ENCODE results near the gene LTF. TPM values are rescaled to one million over a fixed set of nuclear protein-coding genes. Genes with fewer than 3 reads are reported as not detected.
"Not testable (repeated sequence)": the region's sequence is repeated elsewhere in the genome, so short reads cannot be mapped to it uniquely, and the experiment has no call there.

Gene LTF
- total RNA-seq, 1 donor from 2014 or later, result 14.3 TPM

DNA sequence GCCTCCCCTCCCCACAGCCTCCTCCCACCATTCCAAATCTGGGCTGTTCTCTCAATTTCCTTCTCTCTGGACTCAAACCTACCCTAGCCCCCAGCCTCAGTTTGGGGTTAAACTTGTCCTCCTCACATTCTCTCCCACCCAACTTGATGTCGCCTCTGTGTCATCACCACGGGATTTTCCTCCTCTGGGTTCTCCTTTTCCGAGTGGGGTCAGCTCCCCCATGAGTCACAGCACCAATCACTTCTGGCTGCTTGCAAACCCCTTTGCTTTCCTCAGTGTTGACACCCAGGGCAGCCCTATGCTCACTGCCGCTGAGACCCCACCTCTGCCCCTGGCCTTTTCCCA is 58.3 kb downstream of the LTF start:
- peaks cover 8% of the 10 kb centered on the region for H3K36me3 ChIP-seq
- peaks cover 44% of the 10 kb centered on the region for H3K4me1 ChIP-seq
- H3K27me3 ChIP-seq, result no peaks in the 10 kb centered on the region
- TF ChIP-seq, protein P1, sequence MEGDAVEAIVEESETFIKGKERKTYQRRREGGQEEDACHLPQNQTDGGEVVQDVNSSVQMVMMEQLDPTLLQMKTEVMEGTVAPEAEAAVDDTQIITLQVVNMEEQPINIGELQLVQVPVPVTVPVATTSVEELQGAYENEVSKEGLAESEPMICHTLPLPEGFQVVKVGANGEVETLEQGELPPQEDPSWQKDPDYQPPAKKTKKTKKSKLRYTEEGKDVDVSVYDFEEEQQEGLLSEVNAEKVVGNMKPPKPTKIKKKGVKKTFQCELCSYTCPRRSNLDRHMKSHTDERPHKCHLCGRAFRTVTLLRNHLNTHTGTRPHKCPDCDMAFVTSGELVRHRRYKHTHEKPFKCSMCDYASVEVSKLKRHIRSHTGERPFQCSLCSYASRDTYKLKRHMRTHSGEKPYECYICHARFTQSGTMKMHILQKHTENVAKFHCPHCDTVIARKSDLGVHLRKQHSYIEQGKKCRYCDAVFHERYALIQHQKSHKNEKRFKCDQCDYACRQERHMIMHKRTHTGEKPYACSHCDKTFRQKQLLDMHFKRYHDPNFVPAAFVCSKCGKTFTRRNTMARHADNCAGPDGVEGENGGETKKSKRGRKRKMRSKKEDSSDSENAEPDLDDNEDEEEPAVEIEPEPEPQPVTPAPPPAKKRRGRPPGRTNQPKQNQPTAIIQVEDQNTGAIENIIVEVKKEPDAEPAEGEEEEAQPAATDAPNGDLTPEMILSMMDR (IDR thresholded peaks at IDR 0.05), result no peak
- intact Hi-C loops (cut with DNase I), result no loop called here
- no peaks in the 10 kb centered on the region for H3K9me3 ChIP-seq
- DNase-seq, result peak; percentile 71
- peak overlapping the region; percentile 93 for H3K27ac ChIP-seq
- peak; percentile 38 for ATAC-seq
- peak overlapping the region; percentile 52 for H3K4me3 ChIP-seq

DNA sequence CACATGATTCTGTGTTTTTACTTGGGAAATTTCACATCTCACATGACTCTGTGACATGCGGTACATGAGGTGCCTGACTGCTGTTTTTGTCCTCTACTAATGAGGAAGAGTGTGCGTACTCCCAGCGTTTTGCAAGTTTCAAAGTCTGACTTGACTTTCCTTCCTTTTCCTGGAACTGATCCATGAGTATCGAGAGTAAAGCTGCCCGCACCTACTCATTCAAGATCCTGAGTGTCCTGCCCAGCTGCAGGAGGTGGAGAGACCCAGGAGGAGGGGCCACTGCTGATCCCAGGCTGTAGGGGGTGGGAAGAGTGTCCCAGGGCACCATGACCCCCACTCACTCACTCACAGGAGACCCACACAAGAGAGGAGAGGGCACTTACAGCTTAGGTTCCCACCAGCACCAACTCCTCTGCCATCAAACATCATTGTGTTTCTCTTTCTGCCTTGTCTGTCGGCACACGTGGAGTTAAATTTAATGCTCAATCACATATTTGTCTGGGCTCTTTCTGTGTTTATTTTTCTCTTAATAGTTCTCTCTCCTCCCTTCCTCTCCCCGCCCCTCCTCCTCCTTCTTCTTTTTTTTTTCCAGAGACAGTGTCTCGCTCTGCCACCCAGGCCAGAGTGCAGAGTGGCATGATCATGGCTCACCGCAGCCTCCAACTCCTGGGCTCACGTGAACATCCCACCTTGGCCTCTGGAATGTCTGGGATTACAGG is 59.2 kb downstream of the LTF start:
- intact Hi-C loops (cut with DNase I), result no loop called here
- Histone ChIP-seq H3K36me3 (peaks cover 8% of the 10 kb centered on the region), H3K27me3 (no peaks in the 10 kb centered on the region), H3K9me3 (no peaks in the 10 kb centered on the region), H3K4me1 (peaks cover 40% of the 10 kb centered on the region), H3K4me3 (peak overlapping the region; percentile 52), H3K27ac (peak overlapping the region; percentile 93)
- DNase-seq, result peak; percentile 82
- TF ChIP-seq, protein P1 (IDR thresholded peaks at IDR 0.05), result no peak
- ATAC-seq, result peak; percentile 76

DNA sequence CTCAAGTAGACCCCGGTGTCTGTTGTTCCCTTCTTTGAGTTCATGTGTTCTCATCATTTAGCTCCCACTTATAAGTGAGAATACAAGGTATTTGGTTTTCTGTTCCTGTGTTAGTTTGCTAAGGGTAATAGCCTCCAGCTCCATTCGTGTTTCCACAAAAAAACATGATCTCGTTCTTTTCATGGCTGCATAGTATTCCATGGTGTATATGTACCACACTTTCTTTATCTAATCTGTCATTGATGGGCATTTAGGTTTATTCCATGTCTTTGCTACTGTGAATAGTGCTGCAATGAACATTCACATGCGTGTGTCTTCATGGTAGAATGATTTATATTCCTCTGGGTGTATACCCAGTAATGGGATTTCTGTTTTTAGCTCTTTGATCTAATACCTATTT is 61.8 kb downstream of the LTF start:
- H3K4me1 ChIP-seq, result peaks cover 41% of the 10 kb centered on the region
- DNase-seq; ATAC-seq; H3K36me3 ChIP-seq; H3K9me3 ChIP-seq; intact Hi-C loops (cut with DNase I); H3K27ac ChIP-seq; H3K4me3 ChIP-seq; H3K27me3 ChIP-seq: not testable (repeated sequence)

DNA sequence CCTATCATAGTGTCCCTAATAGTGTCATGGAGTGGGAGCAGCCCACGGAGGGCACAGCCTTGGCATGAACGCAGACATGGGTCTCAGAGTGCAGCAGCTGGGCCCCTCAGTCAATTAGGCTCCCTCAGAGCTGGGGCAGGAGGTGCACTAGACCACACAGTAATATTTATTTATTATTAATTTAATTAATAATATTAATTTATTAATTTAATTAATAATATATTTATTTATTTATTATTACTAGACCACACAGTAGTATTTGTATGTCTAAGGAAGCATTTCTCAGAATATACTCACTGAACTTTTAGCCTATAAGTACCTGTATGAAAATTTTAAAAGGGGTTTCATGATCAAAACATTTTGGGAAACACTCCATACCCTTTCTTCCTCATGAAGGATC is 63.1 kb downstream of the LTF start:
- DNase-seq, result no peak
- TF ChIP-seq, protein P1 (IDR thresholded peaks at IDR 0.05), result no peak
- H3K27ac ChIP-seq, result no peak overlapping the region
- ATAC-seq, result no peak
- intact Hi-C loops (cut with DNase I), result no loop called here
- H3K4me3 ChIP-seq, result no peak overlapping the region
- H3K9me3 ChIP-seq, result no peaks in the 10 kb centered on the region
- no peaks in the 10 kb centered on the region for H3K27me3 ChIP-seq
- no peaks in the 10 kb centered on the region for H3K36me3 ChIP-seq
- H3K4me1 ChIP-seq, result peaks cover 39% of the 10 kb centered on the region

DNA sequence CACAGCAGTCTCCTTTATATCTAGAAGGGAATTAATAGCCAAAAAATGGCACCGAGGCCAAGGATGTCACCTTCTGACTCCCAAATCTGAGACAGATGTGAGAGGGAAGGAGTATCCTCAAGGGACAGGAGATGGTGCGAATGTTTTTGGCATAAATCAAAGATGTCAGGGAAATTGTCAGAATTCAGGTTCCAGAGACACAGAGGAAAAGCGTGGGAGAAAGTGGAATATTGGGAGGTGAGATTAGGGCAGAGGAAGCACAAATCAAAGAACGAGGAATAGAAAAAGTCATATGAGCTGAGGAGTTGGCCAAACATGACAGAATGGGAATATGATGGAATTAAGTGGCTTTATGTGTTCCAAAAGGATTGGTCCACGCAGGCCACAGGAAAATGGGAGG is 63.9 kb downstream of the LTF start:
- Histone ChIP-seq H3K36me3 (no peaks in the 10 kb centered on the region), H3K4me1 (peaks cover 39% of the 10 kb centered on the region), H3K27ac (no peak overlapping the region), H3K9me3 (no peaks in the 10 kb centered on the region), H3K27me3 (no peaks in the 10 kb centered on the region), H3K4me3 (no peak overlapping the region)
- TF ChIP-seq, protein P1 (IDR thresholded peaks at IDR 0.05), result no peak
- intact Hi-C loops (cut with DNase I), result no loop called here
- DNase-seq, result no peak
- ATAC-seq, result no peak

DNA sequence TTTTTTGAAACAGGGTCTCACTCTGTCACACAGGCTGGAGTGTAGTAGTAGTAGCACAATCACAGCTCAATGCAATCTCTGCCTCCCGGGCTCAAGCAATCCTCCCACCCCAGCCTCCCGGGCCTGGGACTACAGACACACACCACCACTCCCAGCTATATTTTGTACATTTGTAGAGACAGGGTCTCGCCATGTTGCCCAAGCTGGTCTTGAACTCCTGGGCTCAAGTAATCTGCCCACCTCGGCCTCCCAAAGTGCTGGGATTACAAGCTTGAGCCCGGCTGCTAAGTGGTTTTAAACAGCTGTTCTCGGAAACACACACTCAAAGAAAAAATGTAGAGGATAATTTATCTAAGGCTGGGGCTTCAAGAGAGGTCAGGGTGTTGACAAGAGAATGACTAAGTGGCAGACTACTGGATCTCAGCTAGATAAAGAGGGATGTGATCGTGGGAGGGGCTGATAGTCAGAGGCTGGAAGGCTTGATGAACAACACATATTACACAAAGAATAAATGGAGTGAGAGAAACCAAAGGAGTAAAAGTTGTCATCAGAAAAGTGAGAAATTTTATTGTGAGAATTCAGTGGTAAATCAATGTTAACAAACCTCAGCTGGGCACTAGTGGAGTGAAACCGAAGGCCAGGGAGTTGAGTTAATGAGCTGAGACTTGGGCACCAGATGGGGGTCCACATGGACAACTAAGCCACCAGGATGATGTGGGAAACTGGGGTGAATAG is 64.5 kb downstream of the LTF start:
- peak; percentile 46 for ATAC-seq
- Histone ChIP-seq H3K27ac (no peak overlapping the region), H3K4me3 (no peak overlapping the region), H3K4me1 (peaks cover 44% of the 10 kb centered on the region), H3K36me3 (no peaks in the 10 kb centered on the region), H3K27me3 (no peaks in the 10 kb centered on the region), H3K9me3 (no peaks in the 10 kb centered on the region)
- intact Hi-C loops (cut with DNase I), result no loop called here
- TF ChIP-seq, protein P1 (IDR thresholded peaks at IDR 0.05), result no peak
- DNase-seq, result no peak
